GM18526 (cell line): ENCODE data around the gene MMD2.

ENCODE experiments used
- POLR2A ChIP-seq: IDR thresholded peaks from 3 replicates; pipeline ENCODE4 v1.6.1; 2011; ENCODE audit not compliant: insufficient read length; ENCODE audit errors: extremely low read depth

MMD2 gene

DNA sequence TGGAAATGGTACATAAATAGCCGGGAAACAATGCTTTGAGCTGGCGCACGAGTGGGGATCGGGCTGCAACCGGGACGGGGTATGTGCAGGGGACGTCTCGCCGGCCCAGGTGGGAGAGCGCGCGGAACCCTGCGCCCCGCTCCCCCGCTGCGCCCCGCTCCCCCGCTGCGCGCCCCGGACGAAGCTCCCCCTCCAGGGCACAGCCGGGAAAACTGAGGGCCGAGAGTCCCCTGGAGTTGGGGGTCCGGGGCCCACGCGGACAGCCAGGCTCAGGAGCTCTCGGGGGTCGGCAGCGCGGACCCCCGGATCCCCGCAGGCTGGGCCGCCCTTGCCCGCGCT lies 76.0 kb downstream of the MMD2 start:
- TF ChIP-seq POLR2A: no peak

DNA sequence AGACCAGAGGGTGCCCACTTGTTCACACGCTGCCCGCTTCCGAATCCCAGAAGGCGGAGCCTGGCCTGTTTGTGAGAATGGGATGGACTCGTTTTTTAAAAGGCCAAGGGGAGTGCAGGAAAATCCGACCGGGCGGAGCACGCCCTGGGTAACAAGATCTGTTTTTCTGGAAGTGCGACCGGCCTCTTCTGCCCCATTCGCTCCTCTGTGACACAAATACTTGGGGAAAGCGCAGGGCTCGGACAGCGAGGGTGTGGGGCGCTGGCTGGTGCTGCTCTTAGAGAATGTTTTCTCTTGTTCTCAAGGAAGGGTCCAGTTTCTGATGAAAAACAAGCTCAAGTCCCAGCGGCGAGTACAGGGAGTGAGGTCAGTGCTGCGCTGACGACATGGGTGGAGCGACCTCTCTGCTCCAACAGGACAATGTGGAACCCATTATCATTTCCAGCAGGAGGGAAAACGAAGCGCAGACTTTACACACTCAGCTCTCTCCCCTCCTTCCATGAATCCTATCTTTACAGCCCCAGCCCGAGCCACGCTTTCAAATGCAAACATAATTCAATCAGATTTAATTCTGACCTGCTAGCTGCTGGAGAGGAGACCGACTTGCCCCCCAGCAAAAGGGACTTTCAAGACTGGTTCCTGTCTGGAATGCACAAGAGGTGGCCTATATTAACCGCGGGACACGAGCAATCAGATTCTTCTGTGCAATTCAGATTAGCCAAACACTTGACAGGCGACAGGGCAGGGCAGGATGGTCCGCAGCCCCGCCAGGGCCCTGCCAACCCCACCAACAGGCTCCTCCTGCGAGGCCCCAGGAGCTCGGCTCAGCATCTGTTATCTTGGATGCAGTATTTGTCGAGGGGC lies 76.6 kb downstream of the MMD2 start:
- TF ChIP-seq POLR2A: no peak

DNA sequence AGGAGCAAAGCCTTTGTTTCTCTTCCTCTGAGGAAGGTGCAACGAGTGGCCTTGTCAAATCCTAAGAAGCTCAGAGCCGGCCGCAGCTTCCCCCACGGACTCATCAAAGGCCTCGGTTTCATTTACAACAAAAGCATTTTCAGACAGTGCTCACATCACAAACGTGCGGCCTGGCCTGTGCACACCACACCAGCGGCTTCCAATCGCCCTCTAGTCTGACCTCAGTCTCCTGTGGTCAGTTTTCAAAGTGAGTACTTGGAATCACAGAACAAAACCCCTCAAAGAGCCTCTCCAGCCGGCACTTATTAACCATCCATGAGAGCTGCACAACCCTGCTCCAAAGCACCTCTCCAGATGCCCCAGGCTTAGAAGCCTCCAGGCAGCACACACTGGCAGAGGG lies 78.8 kb downstream of the MMD2 start:
- no peak for TF ChIP-seq POLR2A

DNA sequence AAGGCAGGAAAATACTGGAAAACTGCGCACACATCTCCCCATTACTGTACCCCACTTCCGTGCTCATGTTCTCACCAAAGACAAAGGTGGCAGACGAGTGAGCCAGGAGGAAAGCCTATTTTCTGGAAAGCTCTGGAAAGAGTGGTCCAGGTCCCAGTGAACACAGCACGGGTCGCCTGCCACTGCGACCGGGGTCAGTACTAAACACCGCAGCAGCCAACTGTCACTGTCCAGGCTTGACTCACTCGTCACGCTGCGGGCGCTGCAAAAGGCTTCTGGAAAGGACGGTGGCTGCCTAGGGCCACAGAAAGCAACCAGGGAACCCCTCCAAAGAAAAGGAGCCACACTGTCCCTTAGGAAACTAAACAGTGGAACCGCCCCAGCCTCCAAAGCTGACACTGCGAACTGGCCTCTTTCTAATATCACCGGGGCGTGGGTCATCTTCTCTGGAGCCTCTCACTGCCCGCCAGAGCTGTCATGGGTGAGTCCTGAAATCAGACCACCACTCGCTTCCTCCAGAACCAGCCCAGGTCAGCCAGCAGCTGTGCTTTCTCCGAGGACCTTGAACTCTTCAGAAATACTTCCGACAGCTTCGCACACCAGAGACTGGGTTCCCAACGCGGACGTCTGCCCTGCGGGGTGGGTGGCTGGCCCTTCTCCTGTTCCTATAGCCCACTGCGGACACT lies 79.4 kb downstream of the MMD2 start:
- TF ChIP-seq POLR2A: no peak

DNA sequence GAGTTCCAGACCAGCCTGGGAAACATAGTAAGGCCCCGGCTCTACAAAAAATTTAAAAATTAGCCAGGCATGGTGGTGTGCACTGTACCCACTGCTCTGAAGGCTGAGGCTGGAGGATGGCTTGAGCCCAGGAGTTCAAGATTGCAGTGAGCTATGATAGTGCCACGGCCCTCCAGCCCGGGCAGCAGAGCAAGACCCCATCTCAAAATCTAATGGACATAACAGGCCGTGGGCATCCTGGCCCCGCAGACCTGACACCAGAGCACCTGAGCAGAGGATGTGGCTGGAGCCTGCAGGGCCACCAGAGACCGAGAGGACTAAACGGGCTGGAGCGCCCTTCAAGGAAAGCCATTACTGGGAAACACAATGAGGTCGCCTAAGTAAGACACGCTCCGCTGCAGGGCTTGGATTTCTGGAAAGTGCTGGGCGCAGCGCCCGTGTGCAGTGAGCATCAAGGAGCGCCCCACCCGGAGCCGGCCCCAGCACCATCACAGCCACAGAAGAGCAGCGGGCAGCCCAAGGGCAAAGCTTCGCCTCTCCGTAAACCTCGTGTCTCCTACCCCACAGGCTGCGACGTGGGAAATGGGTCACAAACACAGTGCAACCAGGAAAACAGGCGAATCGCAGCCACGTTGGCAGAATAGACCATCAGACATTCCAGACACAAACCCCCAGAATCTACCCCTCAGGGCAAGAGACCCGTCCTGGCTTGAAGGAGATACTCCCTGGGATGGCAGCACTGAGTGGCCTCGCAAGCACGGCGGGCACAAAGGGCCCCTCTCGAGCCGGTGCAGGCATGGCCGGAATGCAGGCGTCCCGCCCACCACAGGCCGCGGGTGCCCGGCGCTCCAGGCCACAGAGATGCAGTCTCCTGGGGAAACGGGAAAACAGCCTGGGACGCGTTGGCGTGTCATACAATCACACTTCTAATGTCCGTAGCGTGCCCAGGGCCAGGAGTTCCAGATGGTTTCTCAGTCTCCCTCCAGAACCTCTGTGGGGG lies 80.4 kb downstream of the MMD2 start:
- no peak for TF ChIP-seq POLR2A

DNA sequence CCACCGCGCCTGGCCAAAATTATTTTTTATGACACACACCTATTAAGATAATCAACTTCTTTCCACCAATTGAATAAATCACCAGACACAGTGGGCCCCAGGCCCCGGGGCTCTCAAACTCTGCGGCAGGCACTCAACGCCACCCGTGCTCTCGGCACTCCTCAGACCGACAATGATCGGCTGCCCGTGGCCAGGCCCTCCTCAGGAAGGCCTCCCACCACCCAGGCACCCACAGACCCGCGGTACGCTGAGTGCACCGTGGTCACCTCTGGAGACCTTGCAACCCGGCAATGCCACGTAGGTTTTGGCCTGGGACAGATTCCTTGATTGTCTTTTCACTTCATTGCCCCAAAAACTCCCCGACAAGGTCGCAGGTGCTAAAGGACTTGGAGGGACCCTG lies 82.4 kb downstream of the MMD2 start:
- TF ChIP-seq POLR2A: no peak

DNA sequence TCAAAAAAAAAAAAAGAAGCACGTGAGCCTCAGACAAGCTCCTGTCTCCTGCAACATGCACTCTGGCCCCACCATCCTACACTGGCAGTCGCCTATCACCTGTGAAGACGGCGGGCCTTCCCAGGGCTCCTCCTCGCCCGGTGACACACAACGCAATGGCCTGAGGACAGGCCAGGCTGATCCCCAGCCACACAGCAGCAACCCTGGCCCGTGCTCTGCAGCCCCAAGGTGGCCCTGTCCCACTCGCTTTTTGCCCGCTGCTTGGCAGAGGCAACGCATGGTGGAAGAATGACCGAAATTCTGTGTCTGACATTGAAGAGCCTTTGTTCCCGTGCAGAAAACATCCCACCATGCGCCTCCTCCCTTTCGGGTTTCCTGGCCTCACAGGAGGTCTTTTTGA lies 83.6 kb downstream of the MMD2 start:
- TF ChIP-seq POLR2A: no peak

DNA sequence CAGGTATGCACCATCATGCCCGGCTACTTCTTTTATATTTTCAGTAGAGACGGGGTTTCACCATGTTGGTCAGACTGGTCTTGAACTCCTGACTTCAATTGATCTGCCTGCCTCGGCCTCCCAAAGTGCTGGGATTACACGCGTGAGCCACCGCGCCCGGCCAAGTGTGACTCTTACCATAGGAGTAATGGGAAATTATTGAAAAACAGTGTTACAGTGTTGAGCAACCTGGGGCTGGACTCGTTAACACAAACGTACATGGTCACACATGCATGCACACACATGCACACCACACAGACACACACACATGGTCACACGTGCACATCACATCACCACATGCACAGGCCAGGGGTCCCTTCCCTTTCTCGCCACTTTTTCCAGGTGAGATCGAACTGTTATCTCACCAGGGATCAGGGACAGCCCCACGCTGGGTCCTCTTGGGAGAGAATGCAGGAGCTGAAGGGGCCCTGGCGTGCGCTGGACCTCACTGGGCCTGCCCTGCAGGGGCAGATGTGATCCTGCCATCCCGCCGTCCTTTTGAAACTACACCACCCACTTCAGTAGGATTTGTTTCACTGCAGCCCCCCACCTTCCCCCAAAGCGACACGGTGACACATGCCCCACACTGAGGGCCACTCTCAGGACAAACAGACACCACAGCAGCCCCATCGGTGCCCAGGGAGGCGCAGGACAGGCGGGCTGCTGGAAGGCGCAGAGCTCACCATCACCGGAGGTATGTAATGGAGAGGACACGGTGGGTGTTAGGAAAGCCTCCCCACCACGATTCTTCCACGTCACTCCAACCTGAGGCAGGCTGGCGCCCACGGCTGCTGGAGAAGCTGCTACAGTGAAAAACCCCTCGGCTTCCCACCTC lies 85.7 kb downstream of the MMD2 start:
- TF ChIP-seq POLR2A: no peak

DNA sequence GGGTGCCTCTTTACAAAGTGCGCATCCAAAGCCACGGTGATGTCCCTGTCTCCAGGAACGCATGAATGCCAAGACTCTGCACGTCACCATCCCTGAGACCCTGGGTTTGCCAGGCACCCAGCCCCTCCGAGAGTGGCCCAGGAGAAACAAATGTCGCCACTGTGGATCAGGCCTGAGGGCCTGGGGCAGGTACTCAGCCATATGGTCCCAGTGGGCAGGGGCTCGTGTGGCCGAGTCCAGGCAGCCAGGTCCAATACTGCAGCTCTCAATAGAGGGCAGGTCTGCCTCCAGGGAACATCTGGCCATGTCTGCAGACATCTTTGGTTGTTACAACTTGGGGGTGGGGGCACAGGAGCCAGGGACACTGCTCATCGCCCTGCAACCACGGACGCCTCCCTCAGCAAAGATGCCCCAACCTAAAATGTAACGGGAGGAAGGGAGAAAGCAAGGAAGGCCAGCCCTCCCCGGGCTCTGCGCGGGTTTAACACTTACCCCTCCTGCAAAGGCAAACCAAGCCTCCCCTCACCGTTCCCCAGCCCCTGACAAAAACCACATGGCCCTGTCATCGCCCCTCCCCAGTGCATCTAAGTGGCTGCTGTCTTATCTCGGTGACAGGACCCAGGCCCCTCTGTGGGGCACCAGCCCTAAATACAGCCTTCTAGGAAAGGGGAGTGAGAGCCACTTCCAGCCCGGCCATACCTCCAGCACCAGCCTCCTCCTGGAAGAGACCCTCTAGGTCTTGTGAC lies 86.9 kb downstream of the MMD2 start:
- TF ChIP-seq POLR2A: no peak

DNA sequence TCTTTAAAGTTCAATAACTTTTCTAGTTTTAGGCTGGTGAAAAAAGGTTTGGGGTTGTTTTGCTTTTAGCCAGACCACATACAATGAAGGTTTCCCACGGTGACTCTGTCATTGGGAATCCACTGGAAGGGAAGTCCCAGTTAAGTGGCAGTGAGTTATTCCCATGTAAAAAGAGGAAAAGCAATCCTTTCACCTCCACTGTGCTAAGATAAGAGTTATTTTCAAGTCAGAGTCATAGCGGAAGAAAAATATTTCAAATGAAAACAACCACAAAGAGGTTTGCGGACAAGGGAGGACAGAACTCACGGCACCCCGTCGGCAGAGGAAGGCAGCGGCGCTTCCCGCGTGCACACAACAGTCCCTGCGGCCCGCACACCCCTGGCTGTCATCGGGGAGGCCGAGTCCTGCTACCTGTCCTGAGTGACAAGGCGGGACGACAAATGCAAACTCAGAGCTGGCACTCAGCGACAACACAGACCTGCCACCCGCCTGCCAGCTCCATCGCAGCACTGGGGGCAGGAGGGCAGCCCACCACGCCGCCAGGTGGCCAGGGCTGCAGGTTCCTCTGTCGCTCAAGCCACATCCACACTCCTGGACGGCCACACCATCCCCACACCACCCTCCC lies 87.8 kb downstream of the MMD2 start:
- TF ChIP-seq POLR2A: no peak

DNA sequence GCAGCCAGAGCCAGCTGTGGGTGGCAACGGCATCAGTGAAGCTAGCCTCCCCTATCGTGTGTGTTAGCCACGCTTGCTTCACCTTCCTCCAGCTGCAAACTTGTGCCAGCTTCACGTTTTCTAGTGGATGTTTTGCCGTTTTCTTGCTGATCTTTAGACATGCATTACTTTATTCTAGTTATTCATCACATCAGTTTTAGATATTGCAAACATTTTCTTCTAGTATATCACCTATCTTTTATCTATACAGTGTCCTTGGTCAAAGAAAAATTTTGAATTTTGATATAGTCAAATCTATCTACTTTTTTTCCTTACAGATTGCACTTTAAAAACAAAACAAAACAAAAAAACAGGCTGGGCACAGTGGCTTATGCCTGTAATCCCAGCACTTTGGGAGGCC lies 90.5 kb downstream of the MMD2 start:
- TF ChIP-seq POLR2A: no peak

DNA sequence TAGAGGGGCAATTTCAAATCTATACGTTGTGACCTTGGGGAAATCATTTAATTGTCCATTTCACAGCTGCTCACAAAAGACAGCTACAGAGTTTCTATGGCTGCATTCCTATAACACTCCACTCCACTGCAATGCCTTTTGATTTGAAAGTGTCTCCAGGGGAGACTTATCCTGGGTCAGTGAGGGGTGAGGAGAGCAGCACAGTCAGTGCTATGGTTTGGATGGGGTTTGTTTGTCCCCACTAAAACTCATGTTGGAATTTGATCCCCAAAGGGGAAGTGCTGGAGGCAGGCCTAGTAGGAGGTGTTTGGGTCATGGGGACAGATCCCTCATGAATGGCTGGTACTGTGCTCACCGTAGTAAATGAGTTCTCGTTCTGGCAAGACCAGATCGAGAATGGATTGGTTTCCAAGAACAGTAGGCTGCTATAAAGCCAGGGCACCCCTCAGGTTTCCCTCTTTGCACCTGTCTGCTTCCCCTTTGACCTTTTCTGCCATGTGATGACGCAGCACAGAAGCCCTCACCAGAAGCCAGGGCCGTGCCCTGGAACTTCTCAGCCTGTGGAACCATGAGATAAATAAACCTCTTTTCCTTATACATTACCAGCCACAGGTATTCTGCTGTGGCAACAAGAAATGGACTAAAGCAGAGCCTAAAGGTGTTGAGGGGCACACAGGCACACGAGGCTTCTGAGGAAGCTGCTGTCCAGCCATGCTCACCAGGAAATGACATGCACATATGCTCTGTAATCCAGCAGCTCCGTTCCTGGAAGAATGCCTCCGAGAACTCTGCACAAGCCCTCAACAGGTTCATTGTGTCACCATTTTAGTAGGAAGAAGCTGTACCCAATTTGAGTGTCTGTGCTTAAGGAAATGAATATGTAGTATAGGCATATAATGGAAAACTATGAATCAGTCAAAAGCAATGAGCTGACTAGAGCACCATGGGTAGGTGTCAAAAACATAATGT lies 92.2 kb downstream of the MMD2 start:
- no peak for TF ChIP-seq POLR2A
